Suprapubic skin (tissue), 4 donors: ENCODE data around the gene HLA-F. TPM values are rescaled to one million over a fixed set of nuclear protein-coding genes. Genes with fewer than 3 reads are reported as not detected.

Experiments used
- DNase-seq, 2 donors: peaks; one replicate each; pipeline ENCODE4 v3.0.0-alpha.2; 2019; ENCODE audit warnings: low spot score in 2 of 2
- H3K27ac ChIP-seq: fragments of 200-600 bp; sonication (generic); one replicate; pipeline ENCODE4 v1.5.1; 2019
- H3K27me3 ChIP-seq: fragments of 200-600 bp; sonication (generic); one replicate; pipeline ENCODE4 v1.5.1; 2019
- H3K36me3 ChIP-seq: fragments of 200-600 bp; sonication (generic); one replicate; pipeline ENCODE4 v1.5.1; 2019
- H3K4me1 ChIP-seq: fragments of 200-600 bp; sonication (generic); one replicate; pipeline ENCODE4 v1.5.1; 2019
- H3K4me3 ChIP-seq: fragments of 200-600 bp; sonication (generic); one replicate; pipeline ENCODE4 v1.5.1; 2019; ENCODE audit warnings: mild to moderate bottlenecking
- H3K9me3 ChIP-seq: fragments of 200-600 bp; sonication (generic); one replicate; pipeline ENCODE4 v1.5.1; 2019
- EP300 ChIP-seq: sonication (generic); formaldehyde crosslinking; IDR thresholded peaks from one replicate; pipeline ENCODE4 v1.6.1; 2017; ENCODE audit warnings: antibody characterized with exemption
- POLR2A ChIP-seq, 2 donors: fragments of 450-650 bp; IDR thresholded peaks; one replicate each; pipeline ENCODE4 v1.6.1; 2017; ENCODE audit warnings: antibody characterized with exemption in 2 of 2, mild to moderate bottlenecking in 2 of 2, moderate library complexity in 2 of 2
- POLR2AphosphoS5 ChIP-seq, 3 donors: sonication (generic); formaldehyde crosslinking; IDR thresholded peaks; one replicate each; pipeline ENCODE4 v1.6.1; 2017; ENCODE audit warnings: antibody characterized with exemption in 3 of 3
- WGBS: methylation state at CpG from one replicate; pipeline ENCODE4 v1.1.5; 2018; 5-methylcytosine and 5-hydroxymethylcytosine counted together
- total RNA-seq, 4 donors: library from RNA; depleted of rRNA; stranded (reverse); fragments of >200 nt; gene quantifications; one replicate each; pipeline ENCODE4 v1.1.0, GENCODE V29; 2016
- TF ChIP-seq, protein P1 (sequence below), 2 donors: fragments of 200-600 bp in 1 of 2; fragments of 450-650 bp in 1 of 2; sonication (generic) in 1 of 2; IDR thresholded peaks; one replicate each; pipeline ENCODE4 v1.5.1; 2016 to 2019; ENCODE audit warnings: antibody characterized with exemption in 2 of 2, mild to moderate bottlenecking in 1 of 2, moderate library complexity in 1 of 2

HLA-F gene
- 100 to 1,000 TPM in 1 of 4 donors, 10 to 100 TPM in 3; 25.6 to 162 (median 62.2) TPM for total RNA-seq

DNA sequence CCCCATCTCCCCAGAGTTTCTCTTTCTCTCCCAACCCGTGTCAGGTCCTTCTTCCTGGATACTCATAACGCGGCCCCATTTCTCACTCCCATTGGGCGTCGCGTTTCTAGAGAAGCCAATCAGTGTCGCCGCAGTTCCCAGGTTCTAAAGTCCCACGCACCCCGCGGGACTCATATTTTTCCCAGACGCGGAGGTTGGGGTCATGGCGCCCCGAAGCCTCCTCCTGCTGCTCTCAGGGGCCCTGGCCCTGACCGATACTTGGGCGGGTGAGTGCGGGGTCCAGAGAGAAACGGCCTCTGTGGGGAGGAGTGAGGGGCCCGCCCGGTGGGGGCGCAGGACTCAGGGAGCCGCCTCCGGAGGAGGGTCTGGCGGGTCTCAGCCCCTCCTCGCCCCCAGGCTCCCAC lies at the start of gene HLA-F:
Gene HLA-F, plus strand, starts transcription at position 173 of the 404 bp plus-strand sequence. Its CDS starts 30 bp downstream, at position 203.
- Histone ChIP-seq H3K9me3 (no peaks in the 10 kb centered on the region), H3K4me3 (peak within 1 kb of the TSS; percentile 75), H3K27me3 (no peaks in the 10 kb centered on the region), H3K36me3 (peaks cover 18% of the 10 kb centered on the region), H3K27ac (peak within 1 kb of the TSS; percentile 85), H3K4me1 (peaks cover 22% of the 10 kb centered on the region)
- DNase-seq: peak; percentile 90 to 94
- WGBS: 1% methylated on average over 26 of the region's 26 CpGs
- TF ChIP-seq, protein P1, sequence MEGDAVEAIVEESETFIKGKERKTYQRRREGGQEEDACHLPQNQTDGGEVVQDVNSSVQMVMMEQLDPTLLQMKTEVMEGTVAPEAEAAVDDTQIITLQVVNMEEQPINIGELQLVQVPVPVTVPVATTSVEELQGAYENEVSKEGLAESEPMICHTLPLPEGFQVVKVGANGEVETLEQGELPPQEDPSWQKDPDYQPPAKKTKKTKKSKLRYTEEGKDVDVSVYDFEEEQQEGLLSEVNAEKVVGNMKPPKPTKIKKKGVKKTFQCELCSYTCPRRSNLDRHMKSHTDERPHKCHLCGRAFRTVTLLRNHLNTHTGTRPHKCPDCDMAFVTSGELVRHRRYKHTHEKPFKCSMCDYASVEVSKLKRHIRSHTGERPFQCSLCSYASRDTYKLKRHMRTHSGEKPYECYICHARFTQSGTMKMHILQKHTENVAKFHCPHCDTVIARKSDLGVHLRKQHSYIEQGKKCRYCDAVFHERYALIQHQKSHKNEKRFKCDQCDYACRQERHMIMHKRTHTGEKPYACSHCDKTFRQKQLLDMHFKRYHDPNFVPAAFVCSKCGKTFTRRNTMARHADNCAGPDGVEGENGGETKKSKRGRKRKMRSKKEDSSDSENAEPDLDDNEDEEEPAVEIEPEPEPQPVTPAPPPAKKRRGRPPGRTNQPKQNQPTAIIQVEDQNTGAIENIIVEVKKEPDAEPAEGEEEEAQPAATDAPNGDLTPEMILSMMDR (IDR thresholded peaks at IDR 0.05): no peak
- TF ChIP-seq EP300: no peak
- TF ChIP-seq POLR2A (IDR thresholded peaks at IDR 0.05): peak in 1 of 2 donors; percentile 21
- peak in 1 of 3 donors; percentile 59 for TF ChIP-seq POLR2AphosphoS5 (IDR thresholded peaks at IDR 0.05)

DNA sequence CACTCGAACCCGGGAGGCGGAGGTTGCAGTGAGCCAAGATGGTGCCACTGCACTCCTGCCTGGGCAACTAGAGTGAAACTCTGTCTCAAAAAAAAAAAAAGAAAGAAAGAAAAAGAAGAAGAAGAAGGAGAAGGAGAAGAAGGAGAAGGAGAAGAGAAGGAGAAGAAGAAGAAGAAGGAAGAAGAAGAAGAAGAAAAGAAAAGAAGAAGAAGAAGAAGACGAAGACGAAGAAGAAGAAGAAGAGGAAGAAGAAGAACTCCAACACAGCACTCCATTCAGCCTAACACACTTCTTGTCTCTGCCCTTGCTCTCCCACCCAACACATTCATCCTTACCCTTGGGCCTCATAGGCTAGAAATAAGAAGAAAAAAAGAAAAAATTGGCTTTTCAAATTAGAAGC lies 49.2 kb upstream of the HLA-F start:
- Histone ChIP-seq H3K4me1 (no peaks in the 10 kb centered on the region), H3K27me3 (peaks cover 20% of the 10 kb centered on the region), H3K27ac (no peak overlapping the region), H3K4me3 (no peak overlapping the region), H3K36me3 (no peaks in the 10 kb centered on the region), H3K9me3 (no peaks in the 10 kb centered on the region)
- no peak for DNase-seq
- WGBS: 91% methylated on average over 5 of the region's 5 CpGs
- TF ChIP-seq POLR2AphosphoS5 (IDR thresholded peaks at IDR 0.05) (no peak), EP300 (no peak)

DNA sequence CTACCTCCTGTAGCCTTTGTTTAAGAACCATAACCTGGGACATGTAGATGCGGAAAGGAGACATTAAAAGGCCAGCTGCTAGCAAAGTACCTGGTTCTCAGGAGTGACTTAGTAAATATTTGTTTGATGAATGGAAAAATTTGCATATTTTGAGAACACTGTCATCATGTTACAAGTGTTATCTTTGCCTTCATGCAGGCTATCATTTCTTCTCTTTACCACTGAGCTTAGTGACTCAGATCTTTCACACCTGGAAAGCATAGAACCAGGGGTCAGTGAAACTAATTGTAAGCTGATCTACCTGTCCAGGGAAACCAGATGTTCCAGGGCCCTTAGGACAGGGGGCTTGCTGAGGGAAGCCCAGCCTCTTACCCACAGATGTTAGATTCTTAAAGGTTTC lies 47.7 kb upstream of the HLA-F start:
- H3K4me3 ChIP-seq: no peak overlapping the region
- no peaks in the 10 kb centered on the region for H3K4me1 ChIP-seq
- no peak for TF ChIP-seq POLR2A (IDR thresholded peaks at IDR 0.05)
- TF ChIP-seq, protein P1 (IDR thresholded peaks at IDR 0.05): no peak
- no peak for TF ChIP-seq POLR2AphosphoS5 (IDR thresholded peaks at IDR 0.05)
- no peak for TF ChIP-seq EP300
- 91% methylated on average over 1 of the region's 1 CpG for WGBS
- peaks cover 13% of the 10 kb centered on the region for H3K27me3 ChIP-seq
- no peak for DNase-seq
- no peak overlapping the region for H3K27ac ChIP-seq
- no peaks in the 10 kb centered on the region for H3K9me3 ChIP-seq
- no peaks in the 10 kb centered on the region for H3K36me3 ChIP-seq

DNA sequence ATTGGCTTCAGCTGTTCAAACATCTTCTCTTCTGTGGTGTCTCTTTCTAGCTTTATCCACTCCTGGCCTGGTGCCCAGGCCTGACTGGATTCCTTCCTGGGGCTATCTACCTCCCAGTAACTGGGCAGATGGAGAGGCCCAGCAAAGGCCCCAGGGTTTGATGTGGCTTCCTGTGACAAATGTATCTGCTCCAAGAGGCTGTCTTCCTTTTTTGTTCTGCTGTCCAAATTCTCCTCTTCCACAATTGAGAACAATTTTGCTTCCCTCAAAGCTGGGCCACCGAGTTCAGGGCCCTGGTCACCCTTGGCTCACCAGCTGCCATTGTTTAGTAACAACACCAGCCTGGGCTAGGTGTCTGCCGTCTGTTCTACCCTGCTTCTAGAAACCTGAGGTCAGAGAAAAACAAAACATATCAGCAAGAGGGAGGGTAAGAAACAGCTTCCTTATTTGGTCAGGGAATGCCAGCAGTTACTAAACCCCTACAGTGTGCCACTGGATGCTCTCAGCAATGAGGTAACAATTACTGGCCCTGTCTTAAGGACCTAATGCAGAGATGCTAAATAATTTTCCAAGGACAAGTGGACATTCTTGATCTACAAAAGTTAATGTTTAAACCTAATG lies 46.1 kb upstream of the HLA-F start:
- DNase-seq: no peak
- no peaks in the 10 kb centered on the region for H3K4me1 ChIP-seq

DNA sequence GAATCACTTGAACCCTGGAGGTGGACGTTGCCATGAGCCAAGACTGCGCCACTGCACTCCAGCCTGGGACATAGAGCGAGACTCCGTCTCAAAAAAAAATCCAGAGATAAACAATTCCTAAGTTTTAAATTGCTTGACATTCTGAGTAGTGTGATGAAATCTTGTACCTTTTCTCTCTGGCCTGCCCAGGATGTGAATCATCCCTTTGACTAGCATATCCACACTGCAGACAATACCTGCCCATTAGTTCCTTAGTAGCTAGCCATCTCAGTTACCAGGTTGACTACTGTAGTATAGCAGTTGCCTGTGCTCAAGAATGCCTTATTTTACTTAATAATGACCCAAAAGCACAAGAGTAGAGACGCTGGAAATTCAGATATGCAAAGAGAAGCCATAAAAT lies 45.1 kb upstream of the HLA-F start:
- no peaks in the 10 kb centered on the region for H3K36me3 ChIP-seq
- H3K27me3 ChIP-seq: peaks cover 6% of the 10 kb centered on the region
- no peaks in the 10 kb centered on the region for H3K4me1 ChIP-seq
- no peak overlapping the region for H3K27ac ChIP-seq
- H3K9me3 ChIP-seq: no peaks in the 10 kb centered on the region
- DNase-seq: no peak
- 81% methylated on average over 5 of the region's 5 CpGs for WGBS
- TF ChIP-seq, protein P1 (IDR thresholded peaks at IDR 0.05): no peak
- H3K4me3 ChIP-seq: no peak overlapping the region

More for the DNA sequence above, 46.1 kb upstream of the HLA-F start:
- TF ChIP-seq EP300 (no peak), POLR2AphosphoS5 (IDR thresholded peaks at IDR 0.05) (no peak), POLR2A (IDR thresholded peaks at IDR 0.05) (no peak)
- TF ChIP-seq, protein P1 (IDR thresholded peaks at IDR 0.05): no peak
- Histone ChIP-seq H3K9me3 (no peaks in the 10 kb centered on the region), H3K27me3 (peaks cover 6% of the 10 kb centered on the region), H3K27ac (no peak overlapping the region), H3K4me3 (no peak overlapping the region), H3K36me3 (no peaks in the 10 kb centered on the region)
- WGBS: 25% methylated on average over 2 of the region's 2 CpGs

DNA sequence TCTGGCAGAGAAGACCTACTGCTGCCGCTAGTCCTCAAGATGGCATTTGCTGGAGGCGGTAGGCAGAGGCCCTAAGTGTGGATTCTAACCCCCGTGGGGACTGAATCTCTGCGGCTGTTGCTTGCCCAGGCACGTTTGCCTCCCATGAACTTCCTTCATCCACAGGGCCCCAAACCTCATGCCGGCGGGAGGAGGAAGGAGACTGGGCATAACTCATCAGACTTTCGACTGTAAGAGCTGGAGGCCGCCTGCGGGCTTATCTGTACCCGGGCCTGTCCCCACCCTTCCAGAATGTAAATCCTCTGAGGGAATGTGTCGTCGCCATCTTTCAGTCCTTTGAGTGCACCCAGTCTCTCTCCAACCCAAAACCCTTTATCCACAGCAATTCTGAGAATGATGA lies 43.3 kb upstream of the HLA-F start:
- H3K4me3 ChIP-seq: no peak overlapping the region

More for the DNA sequence above, 43.3 kb upstream of the HLA-F start:
- Histone ChIP-seq H3K27ac (no peak overlapping the region), H3K27me3 (peaks cover 6% of the 10 kb centered on the region), H3K36me3 (no peaks in the 10 kb centered on the region), H3K9me3 (no peaks in the 10 kb centered on the region), H3K4me1 (no peaks in the 10 kb centered on the region)
- WGBS: 39% methylated on average over 13 of the region's 13 CpGs
- TF ChIP-seq POLR2AphosphoS5 (IDR thresholded peaks at IDR 0.05): no peak
- TF ChIP-seq EP300: no peak
- TF ChIP-seq, protein P1 (IDR thresholded peaks at IDR 0.05): no peak
- TF ChIP-seq POLR2A (IDR thresholded peaks at IDR 0.05): no peak
- DNase-seq: no peak
